Lung (tissue), 12 donors: Measurements from ENCODE around the gene DACT1. TPM values are rescaled to one million over a fixed set of nuclear protein-coding genes. Genes with fewer than 3 reads are reported as not detected.

Source experiments
- ATAC-seq: fragments of 200-7000 bp; cut with Tn5 transposase; one replicate; pipeline ENCODE4 v1.9.1; 2020; ENCODE audit warnings: moderate number of reproducible peaks; ENCODE audit not compliant: insufficient read depth, low FRiP score
- DNase-seq, 3 donors: peaks; one replicate each; pipeline ENCODE4 v3.0.0-alpha.2; 2013 to 2017
- H3K27ac ChIP-seq, 2 donors: one replicate each; pipeline ENCODE4 v1.5.1; 2013; ENCODE audit warnings: mild to moderate bottlenecking in 2 of 2, moderate library complexity in 2 of 2, control low read depth in 1 of 2, inconsistent platforms in 1 of 2, low read depth in 1 of 2, low read length in 1 of 2
- H3K27me3 ChIP-seq, 3 donors: one replicate each; pipeline ENCODE4 v1.5.1; 2013; ENCODE audit warnings: low read length in 2 of 3; ENCODE audit not compliant: control insufficient read depth in 3 of 3, insufficient read depth in 3 of 3
- H3K36me3 ChIP-seq, 4 donors: one replicate each; pipeline ENCODE4 v1.5.1; 2013; ENCODE audit warnings: low read length in 4 of 4, mild to moderate bottlenecking in 1 of 4, moderate library complexity in 1 of 4; ENCODE audit not compliant: control insufficient read depth in 4 of 4, insufficient read depth in 4 of 4
- H3K4me1 ChIP-seq, 5 donors: one replicate each; pipeline ENCODE4 v1.5.1; 2013; ENCODE audit warnings: low read length in 5 of 5, mild to moderate bottlenecking in 2 of 5, moderate library complexity in 1 of 5; ENCODE audit not compliant: control insufficient read depth in 5 of 5, insufficient read depth in 5 of 5
- H3K4me3 ChIP-seq: one replicate; pipeline ENCODE4 v1.5.1; 2013; ENCODE audit warnings: mild to moderate bottlenecking, control low read depth, moderate library complexity
- H3K9ac ChIP-seq, 2 donors: one replicate each; pipeline ENCODE4 v1.5.1; 2013; ENCODE audit warnings: low read length in 2 of 2, control low read depth in 1 of 2; ENCODE audit not compliant: insufficient read depth in 1 of 2
- H3K9me3 ChIP-seq, 4 donors: one replicate each; pipeline ENCODE4 v1.5.1; 2013; ENCODE audit warnings: low read length in 3 of 4, mild to moderate bottlenecking in 1 of 4, moderate library complexity in 1 of 4; ENCODE audit not compliant: control insufficient read depth in 4 of 4, insufficient read depth in 3 of 4
- WGBS, 2 donors: extraction: QIAGEN DNeasy Blood & Tissue Kit; methylation state at CpG; one replicate each; pipeline ENCODE4 v1.1.7; 2013; 5-methylcytosine and 5-hydroxymethylcytosine counted together
- polyA plus RNA-seq, 2 donors: library from polyadenylated mRNA; stranded (reverse); fragments of 200-250 nt; gene quantifications; one replicate each; pipeline ENCODE4 v1.2.1, GENCODE V29; 2013
- total RNA-seq, 2 donors: library from RNA; depleted of rRNA in 1 of 2; stranded (reverse); fragments of >200 nt in 1 of 2; gene quantifications; one replicate each; pipeline ENCODE4 v1.2.1, GENCODE V29; 2014 to 2021
- TF ChIP-seq, protein P1 (sequence below): IDR thresholded peaks from 2 replicates; pipeline ENCODE4 v1.5.1; 2012; ENCODE audit warnings: mild to moderate bottlenecking; ENCODE audit errors: control extremely low read depth, extremely low read depth
- donor health status: control.
- donor health status: control.
- donor health status: Bipolar disorder and iron deficiency.
- donor health status: healthy.
- donor health status: DM: yes; HTN: yes; CAD: no.

The DACT1 gene
- total and polyA plus RNA-seq, 4 donors = 1.7 to 22.4 (median 3.9) TPM

GRCh38 chr14:58639842-58640484, 2.2 kb downstream of the DACT1 start:
- no peaks in the 10 kb centered on the region for H3K9me3 ChIP-seq
- ATAC-seq = no peak
- 23 to 31% methylated on average over 5 of the region's 5 CpGs for WGBS, 2 donors
- peaks cover 0 to 23% (median 6%) of the 10 kb centered on the region in 4 donors for H3K36me3 ChIP-seq
- peaks cover 0 to 32% (median 6%) of the 10 kb centered on the region in 5 donors for H3K4me1 ChIP-seq
- peak; percentile 81 to 96 (median 96) for DNase-seq
- H3K9ac ChIP-seq = peak overlapping the region in 1 of 2 donors; percentile 88
- H3K27ac ChIP-seq = no peak overlapping the region
- TF ChIP-seq, protein P1, sequence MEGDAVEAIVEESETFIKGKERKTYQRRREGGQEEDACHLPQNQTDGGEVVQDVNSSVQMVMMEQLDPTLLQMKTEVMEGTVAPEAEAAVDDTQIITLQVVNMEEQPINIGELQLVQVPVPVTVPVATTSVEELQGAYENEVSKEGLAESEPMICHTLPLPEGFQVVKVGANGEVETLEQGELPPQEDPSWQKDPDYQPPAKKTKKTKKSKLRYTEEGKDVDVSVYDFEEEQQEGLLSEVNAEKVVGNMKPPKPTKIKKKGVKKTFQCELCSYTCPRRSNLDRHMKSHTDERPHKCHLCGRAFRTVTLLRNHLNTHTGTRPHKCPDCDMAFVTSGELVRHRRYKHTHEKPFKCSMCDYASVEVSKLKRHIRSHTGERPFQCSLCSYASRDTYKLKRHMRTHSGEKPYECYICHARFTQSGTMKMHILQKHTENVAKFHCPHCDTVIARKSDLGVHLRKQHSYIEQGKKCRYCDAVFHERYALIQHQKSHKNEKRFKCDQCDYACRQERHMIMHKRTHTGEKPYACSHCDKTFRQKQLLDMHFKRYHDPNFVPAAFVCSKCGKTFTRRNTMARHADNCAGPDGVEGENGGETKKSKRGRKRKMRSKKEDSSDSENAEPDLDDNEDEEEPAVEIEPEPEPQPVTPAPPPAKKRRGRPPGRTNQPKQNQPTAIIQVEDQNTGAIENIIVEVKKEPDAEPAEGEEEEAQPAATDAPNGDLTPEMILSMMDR = peak; percentile 46
- no peaks in the 10 kb centered on the region for H3K27me3 ChIP-seq
- H3K4me3 ChIP-seq = no peak overlapping the region

GRCh38 chr14:58640959-58641358, 3.2 kb downstream of the DACT1 start:
- TF ChIP-seq, protein P1 = no peak
- 83 to 94% methylated on average over 2 of the region's 2 CpGs for WGBS, 2 donors
- H3K9ac ChIP-seq = no peak overlapping the region
- no peak overlapping the region for H3K27ac ChIP-seq
- no peak overlapping the region for H3K4me3 ChIP-seq
- H3K4me1 ChIP-seq = peaks cover 0 to 28% (median 6%) of the 10 kb centered on the region in 5 donors
- ATAC-seq = no peak
- peaks cover 0 to 31% (median 14%) of the 10 kb centered on the region in 4 donors for H3K36me3 ChIP-seq
- H3K9me3 ChIP-seq = no peaks in the 10 kb centered on the region
- H3K27me3 ChIP-seq = no peaks in the 10 kb centered on the region
- no peak for DNase-seq

DNA sequence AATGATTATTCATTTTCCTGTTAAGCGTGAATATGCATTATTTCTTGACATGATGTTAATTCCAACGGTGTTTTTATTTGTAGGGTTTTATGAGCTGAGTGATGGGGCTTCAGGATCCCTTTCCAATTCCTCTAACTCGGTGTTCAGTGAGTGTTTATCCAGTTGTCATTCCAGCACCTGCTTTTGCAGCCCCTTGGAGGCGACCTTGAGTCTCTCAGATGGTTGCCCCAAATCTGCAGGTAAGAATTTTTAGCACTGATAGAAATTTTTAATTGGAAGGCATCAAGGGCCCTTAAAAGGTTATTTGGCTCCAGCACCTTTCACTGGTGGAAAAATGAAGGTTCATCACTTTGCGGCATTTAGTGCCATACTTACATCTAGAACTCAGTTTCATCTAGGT, 3.7 kb downstream of the DACT1 start:
- 92 to 94% methylated on average over 5 of the region's 5 CpGs for WGBS, 2 donors
- H3K36me3 ChIP-seq = peaks cover 0 to 32% (median 15%) of the 10 kb centered on the region in 4 donors
- no peaks in the 10 kb centered on the region for H3K27me3 ChIP-seq
- TF ChIP-seq, protein P1 = no peak
- ATAC-seq (no peak), DNase-seq (no peak)
- H3K4me1 ChIP-seq = peaks cover 0 to 27% (median 6%) of the 10 kb centered on the region in 5 donors
- no peak overlapping the region for H3K9ac ChIP-seq
- H3K9me3 ChIP-seq = no peaks in the 10 kb centered on the region
- H3K4me3 ChIP-seq = no peak overlapping the region
- H3K27ac ChIP-seq = no peak overlapping the region

DNA sequence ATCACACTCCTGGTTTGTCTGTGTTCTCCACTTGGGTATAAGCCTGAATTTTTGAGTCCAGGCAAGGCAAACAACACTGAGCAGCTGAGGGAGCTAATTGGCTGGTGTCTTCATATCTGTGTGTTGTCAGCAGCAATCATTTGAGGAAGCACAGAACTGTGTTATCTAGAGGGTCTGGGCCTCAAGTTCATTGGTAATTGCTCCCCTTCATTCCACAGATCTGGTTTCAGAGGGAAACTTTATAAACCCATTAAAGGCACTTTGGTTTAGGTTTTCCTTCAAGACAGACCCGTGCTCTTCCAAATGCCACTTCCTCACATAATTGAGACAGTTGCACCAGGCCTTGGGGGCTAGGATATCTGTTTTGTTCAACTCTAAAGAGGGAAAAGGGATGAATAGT, 5.6 kb downstream of the DACT1 start:
- H3K4me3 ChIP-seq = no peak overlapping the region
- H3K36me3 ChIP-seq = peaks cover 0 to 46% (median 18%) of the 10 kb centered on the region in 4 donors
- ATAC-seq (no peak), DNase-seq (no peak)
- no peak overlapping the region for H3K9ac ChIP-seq
- H3K4me1 ChIP-seq = peaks cover 0 to 22% (median 4%) of the 10 kb centered on the region in 5 donors
- TF ChIP-seq, protein P1 = no peak
- WGBS, 2 donors = 13 to 45% methylated on average over 1 of the region's 1 CpG
- H3K27me3 ChIP-seq = no peaks in the 10 kb centered on the region
- no peak overlapping the region for H3K27ac ChIP-seq
- H3K9me3 ChIP-seq = peaks cover 0 to 3% (median 0%) of the 10 kb centered on the region in 4 donors
